ENCODE data around the gene ZNF763. TPM values are rescaled to one million over a fixed set of nuclear protein-coding genes. Genes with fewer than 3 reads are reported as not detected.
"Not testable (repeated sequence)": the region's sequence is repeated elsewhere in the genome, so short reads cannot be mapped to it uniquely, and the experiment has no call there.

ZNF763 gene
- total RNA-seq, 4 donors from 2014 or later: 7.4 to 14.4 (median 10.3) TPM

DNA sequence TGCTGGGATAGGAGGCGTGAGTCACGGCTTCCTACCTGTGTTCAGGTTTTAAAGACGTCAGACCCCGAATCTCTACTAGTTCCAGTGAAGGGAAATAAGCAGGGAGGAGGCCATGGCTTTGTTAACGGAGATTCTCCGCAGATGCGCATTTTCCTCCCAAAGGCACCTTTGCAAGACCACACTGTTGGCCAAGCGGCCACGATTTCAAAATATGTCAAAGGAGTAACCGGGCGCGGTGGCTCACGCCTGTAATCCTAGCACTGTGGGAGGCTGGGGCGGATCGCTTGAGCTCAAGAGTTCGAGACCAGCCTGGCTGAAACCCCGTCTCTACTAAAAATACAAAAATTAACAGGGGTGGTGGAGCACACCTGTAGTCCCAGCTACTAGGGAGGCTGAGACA lies 21.9 kb downstream of the ZNF763 start:
- Histone ChIP-seq H3K36me3 (no peaks in the 10 kb centered on the region), H3K27me3 (no peaks in the 10 kb centered on the region), H3K4me1 (no peaks in the 10 kb centered on the region), H3K9me3 (no peaks in the 10 kb centered on the region), H3K4me3 (replicated peaks in 1 of 3) (no peak overlapping the region), H3K27ac (no peak overlapping the region)
- no peak for TF ChIP-seq POLR2A (IDR thresholded peaks at IDR 0.05)
- TF ChIP-seq, protein P1, sequence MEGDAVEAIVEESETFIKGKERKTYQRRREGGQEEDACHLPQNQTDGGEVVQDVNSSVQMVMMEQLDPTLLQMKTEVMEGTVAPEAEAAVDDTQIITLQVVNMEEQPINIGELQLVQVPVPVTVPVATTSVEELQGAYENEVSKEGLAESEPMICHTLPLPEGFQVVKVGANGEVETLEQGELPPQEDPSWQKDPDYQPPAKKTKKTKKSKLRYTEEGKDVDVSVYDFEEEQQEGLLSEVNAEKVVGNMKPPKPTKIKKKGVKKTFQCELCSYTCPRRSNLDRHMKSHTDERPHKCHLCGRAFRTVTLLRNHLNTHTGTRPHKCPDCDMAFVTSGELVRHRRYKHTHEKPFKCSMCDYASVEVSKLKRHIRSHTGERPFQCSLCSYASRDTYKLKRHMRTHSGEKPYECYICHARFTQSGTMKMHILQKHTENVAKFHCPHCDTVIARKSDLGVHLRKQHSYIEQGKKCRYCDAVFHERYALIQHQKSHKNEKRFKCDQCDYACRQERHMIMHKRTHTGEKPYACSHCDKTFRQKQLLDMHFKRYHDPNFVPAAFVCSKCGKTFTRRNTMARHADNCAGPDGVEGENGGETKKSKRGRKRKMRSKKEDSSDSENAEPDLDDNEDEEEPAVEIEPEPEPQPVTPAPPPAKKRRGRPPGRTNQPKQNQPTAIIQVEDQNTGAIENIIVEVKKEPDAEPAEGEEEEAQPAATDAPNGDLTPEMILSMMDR (IDR thresholded peaks at IDR 0.05): no peak
- DNase-seq: peak in 1 of 2 donors; percentile 3
- intact Hi-C loops (cut with DNase I): loop anchor here (2.0 to 10.0 kb wide), 3 partner anchors 22 to 192 kb away; partner anchors contain the start of genes ZNF491 and ZNF763
- 91 to 94% methylated on average over 17 of the region's 17 CpGs for WGBS, 2 donors

DNA sequence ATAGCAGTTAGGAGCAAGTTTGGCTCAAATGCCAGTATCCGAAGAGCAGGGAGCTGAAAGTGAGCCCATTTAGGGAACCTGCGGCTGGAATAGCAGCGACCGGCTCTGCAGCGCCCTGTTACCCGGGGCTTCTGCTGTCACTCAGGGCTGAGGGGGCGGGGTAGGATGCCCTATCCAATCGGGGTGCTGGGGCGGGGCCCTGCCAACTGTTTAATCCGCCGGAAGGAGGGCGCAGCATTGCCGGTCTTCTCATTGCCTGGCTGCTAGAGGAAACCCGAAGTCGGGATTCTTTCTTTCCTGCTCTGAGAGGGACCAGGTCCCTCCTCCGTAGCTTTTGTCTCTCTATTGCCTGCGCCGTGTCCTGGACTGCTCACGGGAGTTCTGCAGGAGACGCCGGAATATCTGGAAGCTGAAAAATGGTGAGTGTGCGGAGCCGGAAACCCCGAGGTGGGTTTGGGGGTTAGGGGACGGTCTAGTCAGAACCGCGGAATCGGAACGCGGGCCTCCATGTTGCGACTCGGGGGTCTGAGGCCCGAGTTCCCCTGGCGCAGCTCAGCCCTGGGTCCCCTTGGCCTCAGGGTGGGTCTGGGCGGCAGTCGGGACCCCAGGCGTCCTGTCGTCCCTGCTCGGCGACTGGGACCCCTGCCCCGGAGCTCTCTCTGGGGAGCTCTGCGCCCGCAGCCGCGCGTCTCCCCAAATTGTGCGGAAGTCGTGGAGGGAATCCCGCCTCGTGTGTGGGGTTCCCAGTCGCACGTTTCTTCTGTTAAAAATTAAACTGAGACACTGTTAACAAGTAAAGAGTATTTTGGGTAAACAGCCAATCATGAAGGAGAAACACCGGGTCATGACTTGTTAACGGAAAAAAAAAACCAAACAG lies 22.8 kb downstream of the ZNF763 start:
- intact Hi-C loops (cut with DNase I): loop anchor here (2.0 to 10.0 kb wide), 4 partner anchors 23 to 193 kb away; partner anchors contain the start of genes ZNF491 and ZNF763
- Histone ChIP-seq H3K36me3 (no peaks in the 10 kb centered on the region), H3K27me3 (no peaks in the 10 kb centered on the region), H3K27ac (peak overlapping the region; percentile 74 to 89 (median 87)), H3K9me3 (no peaks in the 10 kb centered on the region), H3K4me1 (no peaks in the 10 kb centered on the region), H3K4me3 (replicated peaks in 1 of 3) (peak overlapping the region; percentile 88 to 91 (median 90))
- peak; percentile 99 for DNase-seq
- WGBS, 2 donors: 1% methylated on average over 40 to 48 of the region's 54 CpGs
- peak in 1 of 2 donors; percentile 93 for TF ChIP-seq POLR2A (IDR thresholded peaks at IDR 0.05)
- TF ChIP-seq, protein P1 (IDR thresholded peaks at IDR 0.05): no peak

DNA sequence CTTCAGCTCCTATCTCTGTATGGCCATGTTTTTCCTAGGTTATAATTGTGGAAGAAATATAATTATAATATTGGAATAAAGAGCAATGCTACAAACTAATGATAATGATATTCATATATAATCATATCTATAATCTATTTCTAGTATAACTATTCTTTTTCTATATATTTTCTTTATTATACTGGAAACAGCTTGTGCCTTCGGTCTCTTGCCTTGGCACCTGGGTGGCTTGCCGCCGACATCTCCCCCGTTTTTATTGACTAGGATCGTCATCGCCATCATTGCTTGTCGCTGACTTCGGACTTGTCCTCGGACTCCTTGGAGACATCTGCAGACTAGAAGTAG lies 24.2 kb downstream of the ZNF763 start:
- H3K36me3 ChIP-seq: no peaks in the 10 kb centered on the region
- no peak overlapping the region for H3K4me3 ChIP-seq (replicated peaks in 1 of 3)
- H3K27ac ChIP-seq: peak overlapping the region in 1 of 3 donors; percentile 89
- no peaks in the 10 kb centered on the region for H3K27me3 ChIP-seq
- H3K9me3 ChIP-seq: no peaks in the 10 kb centered on the region
- intact Hi-C loops (cut with DNase I): loop anchor here (2.0 to 10.0 kb wide), 3 partner anchors 66 to 194 kb away; partner anchors contain the start of gene ZNF491
- no peaks in the 10 kb centered on the region for H3K4me1 ChIP-seq
- peak in 1 of 2 donors; percentile 13 for DNase-seq
- TF ChIP-seq POLR2A (IDR thresholded peaks at IDR 0.05): no peak
- TF ChIP-seq, protein P1 (IDR thresholded peaks at IDR 0.05): no peak
- 72 to 76% methylated on average over 9 of the region's 9 CpGs for WGBS, 2 donors

DNA sequence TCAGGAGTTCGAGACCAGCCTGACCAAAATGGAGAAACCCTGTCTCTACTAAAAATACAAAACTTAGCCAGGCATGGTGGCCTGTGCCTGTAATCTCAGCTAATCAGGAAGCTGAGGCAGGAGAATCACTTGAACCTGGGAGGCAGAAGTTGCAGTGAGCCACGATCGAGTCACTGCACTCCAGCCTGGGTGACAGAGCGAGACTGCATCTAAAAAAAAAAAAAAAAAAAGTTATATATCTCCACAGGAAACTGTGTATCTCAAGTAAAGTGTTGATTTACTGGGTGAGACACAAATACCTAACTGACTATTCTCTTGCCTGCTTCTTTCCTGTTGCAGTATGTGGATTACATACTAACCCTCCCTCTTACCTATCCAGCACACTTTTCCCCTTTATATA lies 27.1 kb downstream of the ZNF763 start:
- DNase-seq; intact Hi-C loops (cut with DNase I); H3K27ac ChIP-seq; H3K4me1 ChIP-seq; H3K9me3 ChIP-seq; H3K36me3 ChIP-seq; H3K27me3 ChIP-seq; H3K4me3 ChIP-seq (replicated peaks in 1 of 3): not testable (repeated sequence)
- WGBS, 2 donors: 70 to 78% methylated on average over 4 of the region's 4 CpGs

DNA sequence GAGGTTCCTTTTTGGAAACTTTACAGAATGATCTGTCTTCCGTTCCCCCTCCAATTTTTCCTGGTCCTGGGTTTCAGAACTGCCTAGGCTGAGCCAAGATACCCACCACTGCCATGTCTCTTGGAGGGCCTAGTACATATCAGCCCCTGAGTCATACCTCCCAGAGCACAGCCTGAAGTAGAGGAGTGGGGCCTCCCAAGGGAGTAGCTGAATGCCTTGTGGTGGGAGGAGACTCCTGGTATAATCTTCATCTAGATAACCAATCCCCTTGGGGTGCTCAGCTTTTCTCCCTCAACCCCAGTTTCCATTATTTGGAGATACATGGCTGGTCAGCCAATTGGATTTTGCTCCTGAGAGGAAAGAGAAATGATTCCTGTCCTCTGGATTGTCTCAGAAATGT lies 30.3 kb downstream of the ZNF763 start:
- 79 to 83% methylated on average over 1 of the region's 1 CpG for WGBS, 2 donors
- DNase-seq: no peak
- H3K27ac ChIP-seq: no peak overlapping the region
- H3K36me3 ChIP-seq: no peaks in the 10 kb centered on the region
- peaks cover 0 to under 1% of the 10 kb centered on the region in 2 donors for H3K4me1 ChIP-seq
- H3K4me3 ChIP-seq (replicated peaks in 1 of 3): no peak overlapping the region
- intact Hi-C loops (cut with DNase I): no loop called here
- no peaks in the 10 kb centered on the region for H3K27me3 ChIP-seq
- TF ChIP-seq, protein P1 (IDR thresholded peaks at IDR 0.05): no peak
- TF ChIP-seq POLR2A (IDR thresholded peaks at IDR 0.05): no peak
- no peaks in the 10 kb centered on the region for H3K9me3 ChIP-seq
